8988T (cell line): Measurements from ENCODE around the gene FXYD1.
A peak's percentile ranks its signal among the peaks of the same experiment; 100 is the strongest.
"Not testable (repeated sequence)": the region's sequence is repeated elsewhere in the genome, so short reads cannot be mapped to it uniquely, and the experiment has no call there.

Source experiments
- DNase-seq: peaks from one replicate; pipeline ENCODE4 v3.0.0; 2011

The FXYD1 gene

GRCh38 chr19:35138305-35138892 lies at the start of gene FXYD1:
FXYD1 (plus strand) TSS chr19:35138824; CDS start chr19:35140080, 1,256 bp downstream.
- no peak for DNase-seq

GRCh38 chr19:35089554-35089953 lies 49.1 kb upstream of the FXYD1 start:
- DNase-seq = no peak

GRCh38 chr19:35090160-35090505 lies 48.5 kb upstream of the FXYD1 start:
- DNase-seq = no peak

- peak; percentile 90 for DNase-seq
These were observed 48.0 kb upstream of the FXYD1 start for GRCh38 chr19:35090506-35091214.

- DNase-seq = no peak
These were observed 45.2 kb upstream of the FXYD1 start for GRCh38 chr19:35093430-35093829.

- no peak for DNase-seq
These were observed 44.5 kb upstream of the FXYD1 start for GRCh38 chr19:35093941-35094647.

- no peak for DNase-seq
These were observed 44.0 kb upstream of the FXYD1 start for GRCh38 chr19:35094656-35095055.

GRCh38 chr19:35095667-35096368 lies 42.8 kb upstream of the FXYD1 start:
- DNase-seq = no peak

GRCh38 chr19:35098413-35099049 lies 40.1 kb upstream of the FXYD1 start:
- DNase-seq = no peak

- no peak for DNase-seq
These were observed 39.3 kb upstream of the FXYD1 start for GRCh38 chr19:35099155-35099896.

- no peak for DNase-seq
These were observed 38.7 kb upstream of the FXYD1 start for GRCh38 chr19:35099897-35100275.

- DNase-seq = no peak
These were observed 37.8 kb upstream of the FXYD1 start for GRCh38 chr19:35100588-35101533.

- DNase-seq = not testable (repeated sequence)
These were observed 36.7 kb upstream of the FXYD1 start for GRCh38 chr19:35101949-35102348.

- DNase-seq = not testable (repeated sequence)
These were observed 35.0 kb upstream of the FXYD1 start for GRCh38 chr19:35103614-35104013.

GRCh38 chr19:35104361-35104760 lies 34.3 kb upstream of the FXYD1 start:
- DNase-seq = no peak

- no peak for DNase-seq
These were observed 33.6 kb upstream of the FXYD1 start for GRCh38 chr19:35105047-35105410.

- no peak for DNase-seq
These were observed 33.0 kb upstream of the FXYD1 start for GRCh38 chr19:35105411-35106290.

- no peak for DNase-seq
These were observed 32.4 kb upstream of the FXYD1 start for GRCh38 chr19:35106291-35106583.

- no peak for DNase-seq
These were observed 31.6 kb upstream of the FXYD1 start for GRCh38 chr19:35106898-35107541.

- DNase-seq = no peak
These were observed 31.1 kb upstream of the FXYD1 start for GRCh38 chr19:35107545-35107944.
